Activated T-cell treated with anti-CD3 and anti-CD28 coated beads, Interleukin-2, amount 50 U/mL, for 4 hours (primary cell): Measurements from ENCODE around the gene CIP2A. TPM values are rescaled to one million over a fixed set of nuclear protein-coding genes. Genes with fewer than 3 reads are reported as not detected.

Experiments
- ATAC-seq, 2 donors: fragments of 200-7000 bp; cut with Tn5 transposase; one replicate each; pipeline ENCODE4 v1.10.0; 2021
- DNase-seq: peaks from one replicate; pipeline ENCODE4 v3.0.0-alpha.2; 2020
- H3K27me3 Mint-ChIP-seq: one replicate; pipeline ENCODE4 v1.8.0; 2021; ENCODE audit warnings: low read depth, mixed read lengths
- H3K36me3 Mint-ChIP-seq: one replicate; pipeline ENCODE4 v1.8.0; 2022; ENCODE audit warnings: mixed read lengths; ENCODE audit not compliant: insufficient read depth
- H3K4me1 Mint-ChIP-seq: one replicate; pipeline ENCODE4 v1.8.0; 2021; ENCODE audit warnings: low read depth, mixed read lengths
- H3K4me3 Mint-ChIP-seq: one replicate; pipeline ENCODE4 v1.8.0; 2021; ENCODE audit warnings: mild to moderate bottlenecking, moderate library complexity, mixed read lengths
- H3K9me3 Mint-ChIP-seq: one replicate; pipeline ENCODE4 v1.8.0; 2021; ENCODE audit warnings: mixed read lengths
- total RNA-seq, 3 donors: library from RNA; stranded (reverse); gene quantifications; one replicate each; pipeline ENCODE4 v1.2.1, GENCODE V29; 2021

Gene CIP2A
- total RNA-seq, 3 donors from 2014 or later, result 15.4 to 20.3 (median 15.7) TPM

DNA sequence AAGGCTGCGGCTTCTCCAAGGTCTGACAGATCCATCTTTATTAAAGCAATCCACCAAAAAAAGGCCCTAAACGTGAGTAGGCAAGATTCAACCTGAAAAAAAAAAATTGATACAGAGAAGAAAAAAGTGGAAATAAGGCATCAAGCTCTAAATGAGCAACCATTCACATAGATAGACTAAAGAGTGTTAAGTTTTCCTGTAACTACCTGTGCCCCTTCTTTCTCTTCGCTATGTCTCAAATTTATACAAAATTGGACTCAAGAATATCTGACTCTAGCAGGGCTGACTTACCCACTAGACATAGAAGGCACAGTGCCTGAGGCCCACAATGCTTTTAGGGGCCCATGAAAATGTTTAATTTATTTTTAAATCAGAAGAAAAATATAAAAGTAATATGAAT is 78.7 kb downstream of the CIP2A start, which contains the start of gene MYH15:
Gene MYH15, minus strand, starts transcription at position 101 of the 400 bp plus-strand sequence. Its CDS starts 66 bp downstream, at position 35.
- H3K9me3 Mint-ChIP-seq, result no peaks in the 10 kb centered on the region
- no peak within 1 kb of the TSS for H3K4me3 Mint-ChIP-seq
- DNase-seq (no peak), ATAC-seq (no peak)
- no peaks in the 10 kb centered on the region for H3K36me3 Mint-ChIP-seq
- no peaks in the 10 kb centered on the region for H3K27me3 Mint-ChIP-seq
- no peaks in the 10 kb centered on the region for H3K4me1 Mint-ChIP-seq

DNA sequence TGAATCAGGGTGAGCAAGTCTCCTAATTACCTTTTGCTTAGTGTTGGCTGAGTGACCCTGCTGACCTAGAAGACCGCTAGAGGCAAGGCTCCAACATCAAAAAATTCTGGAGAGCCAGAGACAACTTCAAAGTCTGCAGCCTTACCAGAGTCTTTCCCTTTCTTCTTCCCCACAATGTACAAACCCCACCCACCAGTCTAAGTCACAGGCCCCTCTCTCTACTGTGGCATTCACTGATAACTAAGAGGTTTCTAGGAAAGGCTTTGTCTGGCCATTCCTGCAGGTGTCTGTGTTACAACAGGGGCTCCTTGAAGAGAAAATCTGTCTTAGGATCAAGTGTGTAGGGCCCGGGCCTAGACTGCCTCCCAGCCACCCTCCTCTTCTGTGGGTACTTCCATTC is 79.4 kb downstream of the CIP2A start:
- no peak for DNase-seq
- no peaks in the 10 kb centered on the region for H3K9me3 Mint-ChIP-seq
- H3K4me3 Mint-ChIP-seq, result no peak overlapping the region
- H3K27me3 Mint-ChIP-seq, result no peaks in the 10 kb centered on the region
- ATAC-seq, result no peak
- H3K4me1 Mint-ChIP-seq, result no peaks in the 10 kb centered on the region
- H3K36me3 Mint-ChIP-seq, result no peaks in the 10 kb centered on the region

DNA sequence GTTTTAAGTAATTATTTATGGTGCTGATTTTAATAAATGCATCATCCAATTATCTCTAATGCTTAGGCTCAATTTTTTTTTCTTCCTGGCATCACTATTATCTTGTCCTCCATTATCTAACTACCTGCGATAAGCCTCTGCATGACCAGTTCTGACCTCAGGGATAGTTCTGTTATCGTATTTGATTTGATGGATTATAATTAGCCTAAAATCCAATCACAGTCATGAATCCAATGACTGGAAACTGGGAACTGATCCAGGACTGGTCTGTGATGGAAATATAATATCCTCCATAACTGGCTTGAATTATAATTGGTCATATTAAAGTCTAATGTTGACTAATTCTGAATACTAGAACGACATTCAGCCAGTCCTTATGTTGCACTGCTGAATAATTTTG is 80.0 kb downstream of the CIP2A start:
- no peak overlapping the region for H3K4me3 Mint-ChIP-seq
- DNase-seq, result no peak
- H3K27me3 Mint-ChIP-seq, result no peaks in the 10 kb centered on the region
- ATAC-seq, result no peak
- no peaks in the 10 kb centered on the region for H3K4me1 Mint-ChIP-seq
- no peaks in the 10 kb centered on the region for H3K9me3 Mint-ChIP-seq
- H3K36me3 Mint-ChIP-seq, result no peaks in the 10 kb centered on the region

DNA sequence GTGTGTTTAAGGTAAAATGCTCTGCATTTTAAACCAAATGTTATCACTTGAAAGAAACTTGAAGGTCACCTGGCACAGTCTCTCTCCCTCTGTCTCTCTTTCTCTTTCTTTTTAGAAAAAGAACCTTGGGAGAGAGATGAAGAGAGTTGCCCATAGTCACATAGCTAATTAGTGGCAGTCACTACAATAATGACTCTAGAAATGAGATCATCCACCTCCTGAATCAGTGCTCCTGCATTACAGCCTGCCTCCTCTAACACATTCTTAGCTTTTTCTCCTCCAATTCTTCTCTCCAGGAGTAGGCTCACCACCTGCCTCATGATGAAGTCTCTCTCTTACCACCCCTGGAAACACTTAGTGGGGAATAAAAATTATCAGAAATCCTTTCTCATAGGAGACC is 81.3 kb downstream of the CIP2A start:
- Mint-ChIP-seq H3K36me3 (no peaks in the 10 kb centered on the region), H3K27me3 (no peaks in the 10 kb centered on the region), H3K4me3 (no peak overlapping the region), H3K4me1 (no peaks in the 10 kb centered on the region), H3K9me3 (no peaks in the 10 kb centered on the region)
- DNase-seq (no peak), ATAC-seq (no peak)

DNA sequence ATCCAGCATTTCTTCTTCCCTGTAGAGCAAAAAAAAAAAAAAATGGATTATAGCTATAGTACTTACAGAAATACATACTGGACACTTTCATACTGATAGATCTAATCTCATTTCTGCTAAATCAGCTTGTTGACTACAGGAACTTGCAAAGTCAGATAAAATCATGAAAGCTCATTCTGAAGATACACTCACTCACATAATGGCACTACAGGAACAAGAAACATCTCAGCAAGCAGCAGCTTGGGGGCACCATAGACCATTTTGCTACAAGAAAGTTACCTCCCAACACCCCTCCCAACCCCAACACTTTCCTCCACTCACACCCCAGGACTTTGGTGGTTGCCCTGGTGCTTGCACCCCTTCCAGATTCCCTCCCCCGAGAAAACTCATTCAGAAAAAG is 83.4 kb downstream of the CIP2A start:
- Mint-ChIP-seq H3K36me3 (no peaks in the 10 kb centered on the region), H3K4me3 (no peak overlapping the region), H3K27me3 (no peaks in the 10 kb centered on the region), H3K4me1 (no peaks in the 10 kb centered on the region), H3K9me3 (no peaks in the 10 kb centered on the region)
- no peak for DNase-seq
- no peak for ATAC-seq

DNA sequence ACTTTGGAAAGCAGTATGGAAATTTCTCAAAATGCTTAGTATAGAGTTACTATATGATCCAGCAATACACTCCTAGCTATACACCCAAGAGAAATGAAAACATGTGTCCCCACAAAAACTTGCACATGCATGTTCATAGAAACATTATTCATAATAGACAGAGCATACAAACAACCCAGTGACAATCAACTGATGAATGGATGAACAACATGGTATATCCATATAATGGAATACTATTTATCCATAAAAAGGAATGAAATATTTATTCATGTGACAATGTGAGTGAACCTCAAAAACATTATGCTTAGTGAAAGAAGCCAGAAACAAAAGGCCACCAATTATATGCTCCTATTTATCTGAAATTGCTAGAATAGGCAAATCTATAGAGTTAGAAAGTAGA is 85.5 kb downstream of the CIP2A start:
- no peaks in the 10 kb centered on the region for H3K4me1 Mint-ChIP-seq
- H3K9me3 Mint-ChIP-seq, result no peaks in the 10 kb centered on the region
- H3K4me3 Mint-ChIP-seq, result no peak overlapping the region
- ATAC-seq, result no peak
- H3K27me3 Mint-ChIP-seq, result no peaks in the 10 kb centered on the region
- H3K36me3 Mint-ChIP-seq, result no peaks in the 10 kb centered on the region
- DNase-seq, result no peak

DNA sequence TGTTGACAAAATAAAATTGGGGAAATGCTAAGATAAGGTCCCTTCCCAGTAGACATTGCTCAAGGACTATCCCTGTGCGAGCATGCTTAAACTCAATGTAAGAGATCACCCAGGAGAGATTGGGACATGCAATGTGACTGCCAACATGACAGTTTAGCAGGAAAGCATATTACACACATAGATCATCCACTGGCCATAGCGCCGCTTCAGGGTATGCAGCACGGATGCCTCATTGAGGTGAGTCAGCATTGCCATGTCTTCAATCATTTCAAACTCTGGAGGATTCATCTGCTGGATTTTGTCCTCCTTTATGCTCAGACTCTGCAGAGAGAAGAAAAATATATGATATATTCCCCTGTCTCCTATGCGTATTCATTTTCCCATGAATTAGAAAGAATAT is 87.7 kb downstream of the CIP2A start:
- H3K4me3 Mint-ChIP-seq, result no peak overlapping the region
- H3K36me3 Mint-ChIP-seq, result no peaks in the 10 kb centered on the region
- H3K27me3 Mint-ChIP-seq, result no peaks in the 10 kb centered on the region
- ATAC-seq (no peak), DNase-seq (no peak)
- H3K4me1 Mint-ChIP-seq, result no peaks in the 10 kb centered on the region
- H3K9me3 Mint-ChIP-seq, result no peaks in the 10 kb centered on the region

DNA sequence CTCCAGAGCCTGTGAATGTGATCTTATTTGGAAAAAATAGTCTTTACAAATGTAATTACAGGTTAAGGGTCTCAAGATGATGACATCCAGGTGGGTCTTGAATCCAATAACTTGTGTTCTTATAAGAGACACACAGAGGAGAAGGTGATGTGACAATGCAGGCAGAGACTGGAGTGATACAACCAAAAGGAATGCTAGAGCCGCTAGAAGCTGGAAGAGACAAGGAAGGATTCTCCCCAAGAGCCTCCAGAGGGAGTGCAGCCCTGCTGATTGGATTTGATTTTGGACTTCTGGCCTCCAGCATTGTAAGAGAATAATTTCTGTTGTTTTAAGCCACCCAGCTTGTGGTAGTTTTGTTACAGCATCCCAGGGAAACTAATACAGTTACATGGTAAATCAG is 88.5 kb downstream of the CIP2A start:
- ATAC-seq, result no peak
- H3K9me3 Mint-ChIP-seq, result no peaks in the 10 kb centered on the region

More for the DNA sequence above, 88.5 kb downstream of the CIP2A start:
- no peaks in the 10 kb centered on the region for H3K27me3 Mint-ChIP-seq
- H3K4me3 Mint-ChIP-seq, result no peak overlapping the region
- no peak for DNase-seq
- H3K36me3 Mint-ChIP-seq, result no peaks in the 10 kb centered on the region
- no peaks in the 10 kb centered on the region for H3K4me1 Mint-ChIP-seq

Other genes starting within 250 kb of the CIP2A start
- gene MYH15, start 78.8 kb downstream of the CIP2A start, total RNA-seq, result under 1 TPM in 2 of 3 donors, not detected in 1; 0.03 to 0.08 TPM
- 1 to 10 TPM; 2.4 to 2.7 (median 2.6) TPM for gene DZIP3, start 284 bp upstream of the CIP2A start, total RNA-seq
- not detected for gene RETNLB, start 168.0 kb upstream of the CIP2A start, total RNA-seq
- 10 to 100 TPM in 1 of 3 donors, 1 to 10 TPM in 2; 7.1 to 16.3 (median 9.3) TPM for gene TRAT1, start 233.3 kb upstream of the CIP2A start, total RNA-seq